Measurements from ENCODE around the gene REV3L.

DNA sequence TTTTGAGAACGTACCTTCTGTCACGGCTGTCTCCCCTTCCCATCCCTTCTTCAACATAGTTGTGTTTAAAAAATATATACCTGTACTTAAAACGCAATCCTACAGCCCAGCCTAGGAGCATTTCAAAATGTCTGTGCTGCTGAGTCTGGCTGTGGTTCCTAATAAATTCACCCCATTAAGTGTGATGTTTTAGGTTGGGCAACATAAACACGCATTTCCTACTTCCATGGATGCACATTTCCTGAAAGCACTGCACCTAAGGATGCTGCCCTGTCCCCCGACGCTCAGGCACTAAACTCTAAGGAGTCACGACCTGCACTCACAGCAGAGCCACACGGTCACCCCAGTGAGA is 1.2 kb downstream of the REV3L start:
- TF ChIP-seq, protein P1, sequence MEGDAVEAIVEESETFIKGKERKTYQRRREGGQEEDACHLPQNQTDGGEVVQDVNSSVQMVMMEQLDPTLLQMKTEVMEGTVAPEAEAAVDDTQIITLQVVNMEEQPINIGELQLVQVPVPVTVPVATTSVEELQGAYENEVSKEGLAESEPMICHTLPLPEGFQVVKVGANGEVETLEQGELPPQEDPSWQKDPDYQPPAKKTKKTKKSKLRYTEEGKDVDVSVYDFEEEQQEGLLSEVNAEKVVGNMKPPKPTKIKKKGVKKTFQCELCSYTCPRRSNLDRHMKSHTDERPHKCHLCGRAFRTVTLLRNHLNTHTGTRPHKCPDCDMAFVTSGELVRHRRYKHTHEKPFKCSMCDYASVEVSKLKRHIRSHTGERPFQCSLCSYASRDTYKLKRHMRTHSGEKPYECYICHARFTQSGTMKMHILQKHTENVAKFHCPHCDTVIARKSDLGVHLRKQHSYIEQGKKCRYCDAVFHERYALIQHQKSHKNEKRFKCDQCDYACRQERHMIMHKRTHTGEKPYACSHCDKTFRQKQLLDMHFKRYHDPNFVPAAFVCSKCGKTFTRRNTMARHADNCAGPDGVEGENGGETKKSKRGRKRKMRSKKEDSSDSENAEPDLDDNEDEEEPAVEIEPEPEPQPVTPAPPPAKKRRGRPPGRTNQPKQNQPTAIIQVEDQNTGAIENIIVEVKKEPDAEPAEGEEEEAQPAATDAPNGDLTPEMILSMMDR (conservative IDR thresholded peaks at IDR 0.05; ENCODE audit: low read length) = no peak
- no peak for TF ChIP-seq EZH2phosphoT487 (IDR thresholded peaks at IDR 0.05; ENCODE audit: borderline replicate concordance)

Data from Loucy (cell line).